ENCODE measurements around the gene SLIT3. TPM values are rescaled to one million over a fixed set of nuclear protein-coding genes. Genes with fewer than 3 reads are reported as not detected.

The SLIT3 gene
- total RNA-seq, 1 experiment from 2014 or later, result not detected

DNA sequence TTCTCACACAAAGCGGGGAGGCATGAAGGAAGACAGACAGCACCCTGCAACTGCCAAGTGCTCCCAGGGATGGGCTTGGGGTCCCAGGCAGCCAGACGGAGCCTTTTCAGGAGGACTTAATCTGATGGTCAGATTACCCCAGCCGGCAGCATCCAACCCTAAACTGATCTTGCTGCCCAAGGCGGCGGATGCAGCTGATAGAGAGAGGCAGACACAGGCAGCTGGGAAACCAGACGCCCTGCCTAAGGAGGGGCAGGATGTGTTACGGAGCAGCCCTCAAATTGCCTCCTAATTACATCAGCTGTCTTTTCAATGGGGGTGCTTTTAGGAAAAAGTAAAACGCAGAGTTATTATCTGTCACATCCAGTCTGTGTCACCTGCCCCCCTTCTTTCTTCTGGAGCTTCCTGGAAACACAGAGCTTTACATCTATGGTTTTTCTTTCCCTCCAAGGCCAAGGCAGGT lies 530.9 kb downstream of the SLIT3 start:
- no peak overlapping the region for H3K4me3 ChIP-seq
- no peaks in the 10 kb centered on the region for H4K20me1 ChIP-seq (ENCODE audit: insufficient read depth)
- POLR2A ChIA-PET (ENCODE audit: unreplicated experiment), result no interaction called here
- CTCF ChIA-PET, result no interaction called here
- no TSS peak for BruUV-seq (replicated peaks)
- no peak overlapping the region for H3K27ac ChIP-seq
- H3K36me3 ChIP-seq (ENCODE audit: low read depth), result no peaks in the 10 kb centered on the region
- H3K27me3 ChIP-seq (ENCODE audit: insufficient read depth, low read depth), result peaks cover 95% of the 10 kb centered on the region
- intact Hi-C loops (cut with micrococcal nuclease; ENCODE audit: unreplicated experiment), result no loop called here
- H3F3A ChIP-seq (ENCODE audit: insufficient read depth, low read depth), result no peaks in the 10 kb centered on the region
- H3K4me1 ChIP-seq (replicated peaks; ENCODE audit: insufficient read depth), result no peaks in the 10 kb centered on the region
- no peaks in the 10 kb centered on the region for H3K9me2 ChIP-seq (ENCODE audit: insufficient read depth)
- H2AFZ ChIP-seq, result no peak overlapping the region
- no peak for DNase-seq
- no peaks in the 10 kb centered on the region for H3K9me3 ChIP-seq (ENCODE audit: insufficient read depth, low read depth)
- no peaks in the 10 kb centered on the region for H3K79me2 ChIP-seq (ENCODE audit: low read depth)
- TF ChIP-seq EZH2 (IDR thresholded peaks at IDR 0.05; ENCODE audit: low read depth), result no peak
- TF ChIP-seq, protein P1, sequence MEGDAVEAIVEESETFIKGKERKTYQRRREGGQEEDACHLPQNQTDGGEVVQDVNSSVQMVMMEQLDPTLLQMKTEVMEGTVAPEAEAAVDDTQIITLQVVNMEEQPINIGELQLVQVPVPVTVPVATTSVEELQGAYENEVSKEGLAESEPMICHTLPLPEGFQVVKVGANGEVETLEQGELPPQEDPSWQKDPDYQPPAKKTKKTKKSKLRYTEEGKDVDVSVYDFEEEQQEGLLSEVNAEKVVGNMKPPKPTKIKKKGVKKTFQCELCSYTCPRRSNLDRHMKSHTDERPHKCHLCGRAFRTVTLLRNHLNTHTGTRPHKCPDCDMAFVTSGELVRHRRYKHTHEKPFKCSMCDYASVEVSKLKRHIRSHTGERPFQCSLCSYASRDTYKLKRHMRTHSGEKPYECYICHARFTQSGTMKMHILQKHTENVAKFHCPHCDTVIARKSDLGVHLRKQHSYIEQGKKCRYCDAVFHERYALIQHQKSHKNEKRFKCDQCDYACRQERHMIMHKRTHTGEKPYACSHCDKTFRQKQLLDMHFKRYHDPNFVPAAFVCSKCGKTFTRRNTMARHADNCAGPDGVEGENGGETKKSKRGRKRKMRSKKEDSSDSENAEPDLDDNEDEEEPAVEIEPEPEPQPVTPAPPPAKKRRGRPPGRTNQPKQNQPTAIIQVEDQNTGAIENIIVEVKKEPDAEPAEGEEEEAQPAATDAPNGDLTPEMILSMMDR (conservative IDR thresholded peaks at IDR 0.05), result no peak
- H3K4me2 ChIP-seq, result no peak overlapping the region

DNA sequence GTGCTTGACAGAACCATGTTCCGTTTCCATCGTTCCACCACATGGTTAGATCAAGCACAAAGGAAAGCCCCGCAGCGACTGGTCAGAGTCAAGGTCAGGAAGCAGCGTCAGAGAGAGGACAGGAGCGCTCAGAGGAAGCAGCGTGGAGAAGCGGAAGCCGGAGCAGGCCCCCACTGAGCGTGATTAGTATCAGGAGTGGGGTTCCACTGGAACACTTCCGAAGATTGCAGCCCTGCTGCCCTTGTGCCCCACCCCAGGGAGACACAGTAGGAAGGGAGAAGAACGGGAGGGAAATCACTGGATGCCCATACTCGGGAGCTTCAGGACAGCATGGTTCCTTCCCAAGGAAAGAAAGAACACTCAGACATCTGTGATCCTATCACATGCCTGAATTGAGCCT lies 532.8 kb downstream of the SLIT3 start:
- Histone ChIP-seq H3K4me1 (replicated peaks; ENCODE audit: insufficient read depth) (no peaks in the 10 kb centered on the region), H3F3A (ENCODE audit: insufficient read depth, low read depth) (no peaks in the 10 kb centered on the region), H2AFZ (no peak overlapping the region), H3K4me2 (no peak overlapping the region), H4K20me1 (ENCODE audit: insufficient read depth) (no peaks in the 10 kb centered on the region), H3K4me3 (no peak overlapping the region), H3K27me3 (ENCODE audit: insufficient read depth, low read depth) (peaks cover 95% of the 10 kb centered on the region), H3K79me2 (ENCODE audit: low read depth) (no peaks in the 10 kb centered on the region), H3K9me2 (ENCODE audit: insufficient read depth) (no peaks in the 10 kb centered on the region), H3K9me3 (ENCODE audit: insufficient read depth, low read depth) (no peaks in the 10 kb centered on the region), H3K27ac (no peak overlapping the region), H3K36me3 (ENCODE audit: low read depth) (no peaks in the 10 kb centered on the region)
- no TSS peak for BruUV-seq (replicated peaks)
- POLR2A ChIA-PET (ENCODE audit: unreplicated experiment), result no interaction called here
- intact Hi-C loops (cut with micrococcal nuclease; ENCODE audit: unreplicated experiment), result no loop called here
- TF ChIP-seq, protein P1 (conservative IDR thresholded peaks at IDR 0.05), result no peak
- no peak for TF ChIP-seq EZH2 (IDR thresholded peaks at IDR 0.05; ENCODE audit: low read depth)
- no peak for DNase-seq
- CTCF ChIA-PET, result no interaction called here

DNA sequence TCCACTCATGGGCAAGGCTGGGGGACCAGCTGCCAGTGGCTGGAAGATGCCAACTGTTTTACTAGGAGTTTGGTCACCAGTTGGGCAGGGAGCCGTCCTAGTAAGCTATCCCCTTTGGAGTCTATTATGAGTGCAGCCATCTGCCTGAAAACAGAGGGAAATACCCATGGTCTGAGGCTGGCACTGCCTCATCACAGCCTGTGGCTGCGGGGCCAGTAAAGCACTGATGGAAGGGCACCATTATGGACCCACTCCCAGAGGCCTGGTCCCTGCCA lies 534.6 kb downstream of the SLIT3 start:
- POLR2A ChIA-PET (ENCODE audit: unreplicated experiment), result no interaction called here
- intact Hi-C loops (cut with micrococcal nuclease; ENCODE audit: unreplicated experiment), result no loop called here
- peaks cover 92% of the 10 kb centered on the region for H3K27me3 ChIP-seq (ENCODE audit: insufficient read depth, low read depth)
- no peak overlapping the region for H3K4me3 ChIP-seq
- H3K36me3 ChIP-seq (ENCODE audit: low read depth), result no peaks in the 10 kb centered on the region
- BruUV-seq (replicated peaks), result no TSS peak
- no peak overlapping the region for H3K27ac ChIP-seq
- H3K4me2 ChIP-seq, result no peak overlapping the region
- CTCF ChIA-PET, result no interaction called here
- no peaks in the 10 kb centered on the region for H3K9me2 ChIP-seq (ENCODE audit: insufficient read depth)
- no peaks in the 10 kb centered on the region for H3F3A ChIP-seq (ENCODE audit: insufficient read depth, low read depth)
- no peaks in the 10 kb centered on the region for H4K20me1 ChIP-seq (ENCODE audit: insufficient read depth)
- no peaks in the 10 kb centered on the region for H3K9me3 ChIP-seq (ENCODE audit: insufficient read depth, low read depth)
- H3K4me1 ChIP-seq (replicated peaks; ENCODE audit: insufficient read depth), result no peaks in the 10 kb centered on the region
- TF ChIP-seq, protein P1 (conservative IDR thresholded peaks at IDR 0.05), result no peak
- no peak for TF ChIP-seq EZH2 (IDR thresholded peaks at IDR 0.05; ENCODE audit: low read depth)
- no peak for DNase-seq
- no peak overlapping the region for H2AFZ ChIP-seq
- no peaks in the 10 kb centered on the region for H3K79me2 ChIP-seq (ENCODE audit: low read depth)

Data from PC-9 (cell line).